NCI-H748 (cell line): ENCODE measurements around the gene KIF20B.
A peak's percentile ranks its signal among the peaks of the same experiment; 100 is the strongest.

Experiments used
- DNase-seq: peaks from one replicate; lab custom pipeline; 2025; ENCODE audit not compliant: unreplicated experiment; lab: John Stamatoyannopoulos, UW

KIF20B gene, protein sequence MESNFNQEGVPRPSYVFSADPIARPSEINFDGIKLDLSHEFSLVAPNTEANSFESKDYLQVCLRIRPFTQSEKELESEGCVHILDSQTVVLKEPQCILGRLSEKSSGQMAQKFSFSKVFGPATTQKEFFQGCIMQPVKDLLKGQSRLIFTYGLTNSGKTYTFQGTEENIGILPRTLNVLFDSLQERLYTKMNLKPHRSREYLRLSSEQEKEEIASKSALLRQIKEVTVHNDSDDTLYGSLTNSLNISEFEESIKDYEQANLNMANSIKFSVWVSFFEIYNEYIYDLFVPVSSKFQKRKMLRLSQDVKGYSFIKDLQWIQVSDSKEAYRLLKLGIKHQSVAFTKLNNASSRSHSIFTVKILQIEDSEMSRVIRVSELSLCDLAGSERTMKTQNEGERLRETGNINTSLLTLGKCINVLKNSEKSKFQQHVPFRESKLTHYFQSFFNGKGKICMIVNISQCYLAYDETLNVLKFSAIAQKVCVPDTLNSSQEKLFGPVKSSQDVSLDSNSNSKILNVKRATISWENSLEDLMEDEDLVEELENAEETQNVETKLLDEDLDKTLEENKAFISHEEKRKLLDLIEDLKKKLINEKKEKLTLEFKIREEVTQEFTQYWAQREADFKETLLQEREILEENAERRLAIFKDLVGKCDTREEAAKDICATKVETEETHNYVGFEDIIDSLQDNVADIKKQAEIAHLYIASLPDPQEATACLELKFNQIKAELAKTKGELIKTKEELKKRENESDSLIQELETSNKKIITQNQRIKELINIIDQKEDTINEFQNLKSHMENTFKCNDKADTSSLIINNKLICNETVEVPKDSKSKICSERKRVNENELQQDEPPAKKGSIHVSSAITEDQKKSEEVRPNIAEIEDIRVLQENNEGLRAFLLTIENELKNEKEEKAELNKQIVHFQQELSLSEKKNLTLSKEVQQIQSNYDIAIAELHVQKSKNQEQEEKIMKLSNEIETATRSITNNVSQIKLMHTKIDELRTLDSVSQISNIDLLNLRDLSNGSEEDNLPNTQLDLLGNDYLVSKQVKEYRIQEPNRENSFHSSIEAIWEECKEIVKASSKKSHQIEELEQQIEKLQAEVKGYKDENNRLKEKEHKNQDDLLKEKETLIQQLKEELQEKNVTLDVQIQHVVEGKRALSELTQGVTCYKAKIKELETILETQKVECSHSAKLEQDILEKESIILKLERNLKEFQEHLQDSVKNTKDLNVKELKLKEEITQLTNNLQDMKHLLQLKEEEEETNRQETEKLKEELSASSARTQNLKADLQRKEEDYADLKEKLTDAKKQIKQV (N-terminal part only)

DNA sequence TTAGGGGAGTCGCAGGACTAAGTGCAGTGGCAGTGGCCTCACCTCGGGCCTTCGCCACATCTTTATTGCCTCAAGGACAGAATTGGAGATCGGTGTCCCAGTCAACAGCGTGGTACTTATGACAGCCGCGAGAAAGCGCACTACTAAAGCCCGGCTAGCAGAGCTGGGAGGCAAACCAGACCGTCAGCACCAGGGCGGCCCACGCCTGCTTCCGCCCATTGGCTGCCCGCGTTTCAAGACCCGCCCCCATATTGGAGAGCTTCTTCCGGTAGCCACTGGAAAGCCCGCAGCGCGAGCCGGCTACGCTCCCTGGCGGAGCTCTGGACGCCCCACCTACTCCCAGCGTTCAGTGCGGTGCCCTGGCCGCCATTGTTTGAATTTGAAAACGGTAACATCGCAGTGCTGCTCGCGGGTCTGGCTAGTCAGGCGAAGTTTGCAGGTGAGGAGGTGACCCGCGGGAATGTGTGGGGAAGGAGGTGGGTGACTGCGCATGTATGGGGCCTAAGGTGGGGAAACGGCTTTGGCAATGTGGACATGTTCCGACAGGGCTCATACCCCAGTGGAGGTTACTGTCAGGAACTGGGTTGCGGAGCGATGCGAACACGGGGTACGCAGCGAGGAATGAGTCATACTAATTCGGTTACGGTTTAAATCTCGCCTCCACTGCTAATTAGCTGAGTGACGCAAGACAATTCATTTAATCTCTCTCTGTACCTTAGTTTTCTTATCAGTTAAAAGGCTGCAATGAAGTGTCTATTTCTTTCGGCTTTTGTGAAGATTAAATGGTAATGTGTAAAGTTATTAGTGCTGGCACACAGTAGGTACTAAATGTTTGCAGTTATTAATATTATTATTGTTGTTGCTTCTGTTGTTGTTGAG is at the start of gene KIF20B:
Gene KIF20B (plus strand): TSS at position 349 of the 879 bp plus-strand sequence. CDS start 3,705 bp downstream, outside the sequence.
- DNase-seq = peak; percentile 96

DNA sequence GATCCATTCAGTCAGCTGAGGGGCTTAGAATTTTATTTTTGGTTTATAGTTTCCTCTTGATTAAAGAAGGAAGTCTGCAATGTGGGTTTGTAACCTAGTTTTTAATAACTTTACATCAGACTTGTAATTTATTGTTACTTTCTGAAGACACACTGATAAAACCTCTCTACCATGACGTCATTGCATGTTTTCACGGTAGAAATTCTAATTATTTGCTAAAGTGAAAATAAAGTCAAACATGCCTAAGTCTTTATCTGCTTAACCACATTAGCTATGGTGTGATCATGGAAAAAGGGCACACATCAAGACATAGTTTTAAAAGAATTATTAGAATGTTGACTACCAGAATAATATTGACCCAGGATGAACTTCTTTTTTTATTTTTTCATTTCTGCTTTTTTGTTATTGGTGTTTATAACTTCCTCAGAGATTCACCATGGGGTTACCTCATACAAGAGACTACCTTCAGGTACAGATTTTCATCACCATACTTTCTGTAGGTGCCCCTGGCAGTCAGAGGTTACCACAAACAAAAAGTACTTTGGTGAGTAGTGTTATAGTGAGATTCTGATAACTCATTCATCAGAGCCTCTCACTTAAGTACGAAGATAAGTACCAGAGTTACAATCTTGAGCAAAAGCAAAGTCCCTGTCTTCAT is 49.3 kb upstream of the KIF20B start:
- no peak for DNase-seq

DNA sequence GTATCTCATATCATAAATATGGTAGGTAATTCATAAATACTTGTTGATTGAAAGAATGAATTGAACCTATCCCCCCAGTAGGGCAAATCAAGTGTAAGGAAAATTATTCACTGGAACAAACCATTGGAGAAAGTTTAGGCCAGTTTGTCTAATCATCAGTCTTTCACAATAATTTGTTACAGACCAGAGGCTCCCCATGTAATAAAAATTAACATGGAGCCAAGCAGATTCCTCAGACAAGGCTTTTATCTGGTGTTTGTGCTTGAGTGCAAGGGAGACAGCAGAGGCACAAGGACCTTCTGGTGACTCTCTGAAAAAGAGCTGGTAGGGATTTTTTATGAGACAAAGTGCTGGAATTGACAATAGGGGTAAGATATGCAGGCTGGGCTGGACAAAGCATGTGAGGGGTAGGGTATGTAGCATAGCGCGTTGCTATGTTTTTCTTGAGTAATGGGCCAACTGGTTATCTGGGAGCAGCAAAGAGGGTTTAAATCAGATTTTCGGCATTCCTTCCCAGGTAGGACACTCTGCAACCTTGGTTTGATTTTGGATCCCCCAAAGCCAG is 48.5 kb upstream of the KIF20B start:
- no peak for DNase-seq

DNA sequence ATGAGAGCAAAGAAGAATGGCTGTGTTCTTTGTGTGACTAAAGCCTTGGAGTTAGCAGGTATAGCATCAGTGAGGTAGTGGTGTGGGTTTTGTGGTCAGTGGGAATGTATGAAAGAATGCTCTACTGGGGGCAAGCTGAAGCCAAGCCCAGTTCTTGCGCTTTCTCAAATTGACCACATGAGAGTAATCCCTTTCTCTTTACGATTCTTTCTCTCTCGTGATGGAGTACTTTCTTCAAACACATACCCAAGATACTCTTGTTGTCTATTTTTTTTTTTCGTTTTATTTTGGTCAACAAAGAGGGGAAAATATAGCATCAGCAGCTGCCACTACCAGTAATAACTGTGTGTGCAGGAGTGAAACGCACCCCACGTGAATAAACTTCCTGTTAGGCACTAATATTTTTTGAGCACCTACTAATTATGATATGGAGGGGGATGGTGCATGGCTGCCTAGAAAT is 48.0 kb upstream of the KIF20B start:
- DNase-seq = no peak

DNA sequence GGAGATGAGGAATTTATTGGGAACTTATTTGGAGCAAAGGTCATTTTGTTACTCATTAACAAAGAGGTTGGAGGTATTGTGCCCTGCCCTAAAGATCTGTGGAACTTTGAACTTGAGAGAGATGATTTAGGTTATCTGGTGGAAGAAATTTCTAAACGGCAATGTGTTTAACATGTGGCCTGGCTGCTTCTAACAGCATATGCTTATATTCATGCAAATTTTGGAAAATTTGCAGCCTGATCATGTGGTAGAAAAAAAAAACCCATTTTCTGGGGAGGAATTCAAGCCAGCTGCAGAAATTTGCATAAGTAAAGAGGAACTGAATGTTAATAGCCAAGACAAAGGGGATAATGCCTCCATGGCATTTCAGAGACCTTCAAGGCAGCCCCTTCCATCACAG is 45.7 kb upstream of the KIF20B start:
- DNase-seq = no peak

DNA sequence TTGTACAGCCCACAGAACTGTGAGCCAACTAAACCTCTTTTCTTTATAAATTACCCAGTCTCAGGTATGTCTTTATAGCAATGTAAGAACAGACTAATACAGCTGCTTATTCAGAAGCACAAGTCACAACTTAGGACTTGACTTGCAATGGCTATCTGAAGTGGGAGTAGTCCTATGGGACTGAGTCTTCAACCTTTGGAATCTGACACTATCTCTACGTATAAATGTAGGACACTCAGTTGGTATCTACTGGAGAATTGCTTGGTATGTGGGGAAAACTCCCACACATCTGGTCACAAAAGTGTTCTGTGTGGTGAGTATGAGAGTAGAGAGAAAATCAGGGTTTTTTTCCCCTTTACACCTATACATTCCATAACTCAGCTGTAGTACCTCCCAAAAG is 44.1 kb upstream of the KIF20B start:
- no peak for DNase-seq

DNA sequence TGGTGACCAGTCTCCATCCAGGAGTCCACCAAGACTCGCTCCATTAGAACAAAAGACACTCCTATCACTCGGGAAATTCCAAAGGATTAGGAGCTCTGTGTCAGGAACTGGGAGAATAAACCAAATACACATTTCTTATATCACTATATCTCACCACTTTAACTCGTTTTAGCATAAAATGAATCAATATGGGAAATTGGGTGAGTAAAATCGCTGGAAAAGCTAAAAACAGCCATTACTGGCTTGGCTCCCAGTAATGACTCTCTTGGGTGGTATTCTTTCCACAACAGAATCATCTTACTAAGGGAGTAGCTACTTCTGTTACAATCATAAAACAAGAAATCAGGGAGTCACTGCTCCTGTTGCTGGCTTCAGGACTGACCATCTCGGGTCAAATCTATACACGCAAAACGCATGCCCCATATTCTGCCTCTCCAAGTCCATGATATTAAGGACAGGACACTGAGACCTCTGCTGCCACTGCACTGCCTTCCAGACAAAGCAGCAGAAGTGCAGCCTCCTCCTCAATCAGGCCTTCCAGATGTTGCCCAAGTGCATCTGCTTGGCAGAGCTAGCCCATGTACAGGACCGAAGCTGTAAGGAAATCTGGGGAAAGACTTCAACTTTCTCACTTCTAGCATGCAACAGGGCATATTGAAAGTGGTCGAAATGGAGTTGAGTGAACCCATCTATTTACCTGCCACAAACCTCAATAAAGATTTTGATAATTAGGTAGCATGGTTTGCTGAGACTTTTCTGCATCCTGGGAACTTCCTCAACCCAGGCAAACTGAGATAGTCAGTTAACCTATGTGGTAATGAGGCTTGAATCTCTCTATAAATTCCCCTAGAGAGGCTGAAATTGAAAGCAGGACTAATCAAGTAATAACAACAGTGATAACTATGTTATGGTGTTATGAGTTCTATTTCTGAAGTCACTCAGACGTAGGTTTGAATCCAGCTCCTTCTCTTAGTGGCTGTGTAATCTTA is 42.0 kb upstream of the KIF20B start:
- no peak for DNase-seq

DNA sequence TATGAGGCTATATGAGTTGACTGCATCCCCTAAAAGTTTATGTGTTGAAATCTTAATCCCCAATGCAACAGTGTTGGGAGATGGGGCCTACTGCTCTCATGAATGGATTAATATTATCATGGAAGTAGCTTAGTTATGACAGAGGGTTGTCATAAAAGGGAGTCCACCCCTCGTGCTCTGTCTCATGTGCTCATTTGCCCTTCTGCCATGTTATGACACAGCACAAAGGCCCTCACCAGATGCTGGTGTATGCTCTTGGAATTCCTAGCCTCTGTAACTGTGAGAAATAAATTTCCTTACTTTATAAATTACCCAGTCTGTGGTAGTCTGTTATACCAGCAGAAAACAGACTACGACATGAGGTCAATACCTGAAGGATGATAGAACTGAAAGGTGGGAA is 38.8 kb upstream of the KIF20B start:
- DNase-seq = no peak

DNA sequence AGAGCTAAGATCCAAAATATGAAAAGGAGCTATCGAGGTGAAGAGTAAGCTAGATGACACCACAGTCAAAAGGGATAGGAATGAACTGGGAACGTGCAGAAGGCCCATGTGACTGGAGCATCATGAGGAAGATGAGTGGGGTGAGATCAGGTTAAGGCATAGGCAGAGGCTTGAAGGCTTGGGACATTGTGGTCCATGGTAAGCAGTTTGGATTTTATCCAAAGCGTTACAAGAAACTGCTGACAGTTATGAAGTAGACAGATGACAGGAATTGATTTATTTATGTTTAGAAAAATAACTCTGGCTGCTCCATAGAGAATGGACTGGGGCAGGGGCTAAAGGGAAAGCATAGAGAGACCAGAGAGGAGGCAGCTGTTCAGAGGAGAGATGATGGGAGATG is 38.2 kb upstream of the KIF20B start:
- no peak for DNase-seq

DNA sequence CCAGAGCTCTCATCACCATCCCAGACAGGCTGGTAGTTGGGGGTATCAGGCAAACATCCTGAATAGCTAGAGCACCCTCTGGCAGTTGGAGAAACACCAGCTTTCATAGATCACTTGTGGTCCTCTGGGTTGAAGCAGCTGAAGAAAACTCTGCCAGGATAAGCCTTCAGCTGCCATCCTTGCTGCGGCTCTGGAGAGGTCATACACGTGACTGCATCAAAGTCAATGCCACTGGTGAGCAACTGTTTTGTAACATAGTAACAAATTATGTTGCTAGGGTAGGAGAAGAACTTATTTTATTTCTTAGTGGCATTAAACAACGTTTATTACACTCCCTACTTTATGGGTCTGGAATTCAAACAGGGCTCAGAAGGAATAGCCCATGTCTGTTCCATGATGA is 37.2 kb upstream of the KIF20B start:
- no peak for DNase-seq

DNA sequence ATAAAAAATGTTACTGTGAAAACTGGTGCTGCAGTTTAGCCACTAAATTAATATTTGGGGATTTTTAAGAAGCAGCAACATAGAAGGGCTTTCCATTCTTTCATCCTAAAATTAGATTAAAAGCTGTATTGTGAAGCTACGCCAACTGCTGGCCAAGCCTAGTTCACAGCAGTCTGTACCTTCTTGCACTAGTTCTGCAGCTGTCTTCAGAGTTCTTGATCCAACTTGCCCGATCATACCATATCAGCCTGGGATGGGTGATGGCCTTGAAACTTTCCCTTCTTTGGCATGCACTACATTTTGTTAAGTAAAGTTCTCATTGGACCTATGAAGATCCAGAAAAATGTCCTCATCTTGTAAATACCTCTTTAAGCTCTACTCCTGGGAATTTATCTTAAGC is 36.1 kb upstream of the KIF20B start:
- no peak for DNase-seq

DNA sequence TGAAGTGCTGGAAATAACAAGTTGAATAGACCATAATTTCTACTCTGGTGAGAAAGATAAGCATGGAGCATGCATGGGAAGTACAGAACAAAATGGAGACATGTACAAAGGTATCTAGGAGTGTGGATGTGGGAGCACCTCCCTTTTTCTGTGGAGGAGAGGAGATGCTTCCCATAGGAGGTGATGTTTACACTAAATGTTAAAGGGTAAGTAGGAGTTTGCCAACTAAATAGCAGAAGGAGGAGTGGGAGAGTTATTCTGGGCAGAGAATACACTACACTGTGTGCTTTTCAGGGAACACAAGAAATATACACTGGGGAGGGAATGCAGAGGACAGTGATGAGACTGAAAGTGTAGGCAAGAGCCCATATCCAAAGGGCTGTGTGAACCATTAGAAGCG is 35.3 kb upstream of the KIF20B start:
- DNase-seq = no peak

DNA sequence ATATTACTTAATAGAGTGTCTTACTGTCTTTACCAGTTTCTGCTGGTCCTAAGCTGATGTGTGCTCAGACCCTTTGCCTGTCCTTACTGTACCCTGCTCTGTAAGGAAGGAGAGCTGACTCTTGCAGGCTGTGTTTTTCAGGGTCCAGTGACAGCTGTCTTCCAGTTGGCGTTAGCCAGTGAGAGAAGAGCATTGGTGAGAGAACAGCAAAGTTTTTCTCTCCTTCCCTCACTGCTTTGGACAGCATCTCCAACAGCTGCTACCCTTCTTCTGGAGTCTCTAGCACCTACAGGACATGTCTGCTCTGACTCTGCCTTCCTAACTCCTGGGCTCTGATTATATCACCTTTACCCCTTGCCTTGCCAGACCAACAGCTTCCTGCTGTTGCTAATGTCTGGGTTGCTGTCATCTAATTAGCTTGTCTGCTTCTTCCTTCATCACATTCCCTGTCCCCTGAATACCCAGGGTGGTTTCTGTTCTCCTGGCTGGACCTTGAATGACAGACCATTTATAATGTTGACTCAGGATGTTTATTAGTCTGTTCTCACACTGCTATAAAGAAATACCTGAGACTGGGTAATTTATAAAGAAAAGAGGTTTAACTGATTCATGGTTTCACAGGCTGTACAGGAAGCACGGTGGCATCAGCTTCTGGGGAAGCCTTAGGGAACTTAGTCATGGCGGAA is 32.9 kb upstream of the KIF20B start:
- no peak for DNase-seq

DNA sequence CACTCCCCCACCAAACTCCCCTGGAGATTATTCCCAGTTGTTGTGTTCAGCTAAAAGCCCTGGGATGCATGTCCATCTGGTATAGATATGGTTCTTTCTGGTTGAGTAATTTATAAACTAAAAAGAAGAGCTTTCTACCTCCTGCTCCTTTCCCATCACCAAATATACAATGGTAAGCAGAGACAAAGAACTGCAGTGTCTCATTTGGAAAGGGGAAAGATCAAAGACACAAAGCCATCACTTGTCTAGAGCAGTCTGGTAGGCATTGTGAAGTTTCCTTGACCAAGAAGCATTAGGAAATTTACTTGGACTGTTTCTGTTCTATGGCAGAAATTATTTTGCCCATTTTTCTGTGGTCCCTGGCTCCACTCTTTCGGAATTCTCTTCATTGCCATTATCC is 31.4 kb upstream of the KIF20B start:
- DNase-seq = no peak

DNA sequence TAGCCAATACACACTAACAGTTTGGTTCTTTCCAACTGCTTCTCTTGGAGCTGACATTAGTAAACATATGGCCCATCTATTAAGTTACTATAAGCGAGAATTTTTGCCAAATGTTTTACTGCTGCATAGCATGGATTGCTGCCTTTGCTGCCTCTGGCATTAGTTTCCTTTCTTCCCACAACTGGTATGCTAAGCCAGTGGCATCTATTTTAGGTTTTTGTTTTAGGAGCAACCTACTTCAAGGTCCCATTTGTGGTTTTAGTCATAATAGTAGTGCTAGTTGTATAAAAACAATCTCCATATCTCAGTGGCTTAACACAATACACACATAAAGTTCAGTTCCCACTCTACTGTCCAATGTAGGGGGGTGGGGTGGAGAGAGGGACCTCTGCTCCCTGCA is 30.5 kb upstream of the KIF20B start:
- no peak for DNase-seq

DNA sequence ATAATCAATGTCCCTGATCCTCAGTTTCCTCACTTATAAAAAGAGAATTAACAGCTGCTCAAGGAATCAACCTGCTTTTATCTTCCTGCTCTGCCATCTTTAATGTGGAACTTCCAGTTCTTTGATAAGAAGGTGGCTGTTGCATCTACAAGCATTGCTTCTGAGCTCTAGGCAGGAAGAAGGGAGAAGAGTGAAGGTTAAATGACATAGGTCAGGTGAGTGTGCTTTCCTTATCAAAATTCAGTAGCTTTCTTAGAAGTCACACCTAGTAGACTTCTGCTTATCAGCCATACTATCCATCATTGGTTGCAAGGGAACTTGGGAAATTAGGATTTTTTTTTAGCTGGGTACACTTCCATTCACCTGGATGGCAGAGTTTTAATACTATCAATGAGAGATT is 24.0 kb upstream of the KIF20B start:
- DNase-seq = no peak

DNA sequence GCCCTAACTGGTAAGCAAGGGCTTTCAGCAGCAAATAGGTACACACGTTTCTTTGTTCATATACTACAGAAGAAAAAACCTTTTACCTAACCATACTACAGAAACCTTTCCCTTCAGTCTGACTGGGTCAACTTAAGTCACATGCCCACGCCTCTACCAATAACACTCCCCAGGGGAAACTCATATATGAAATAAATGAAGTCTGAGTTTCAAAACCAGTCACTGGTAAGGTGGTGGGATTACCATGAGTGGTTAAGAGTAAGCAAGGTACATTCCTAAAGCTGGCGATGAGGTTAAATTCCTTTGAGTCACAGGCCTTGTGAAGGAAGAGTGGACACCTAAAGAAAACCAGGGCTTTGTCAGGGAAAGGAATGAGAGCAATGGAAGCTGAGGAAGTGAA is 21.4 kb upstream of the KIF20B start:
- DNase-seq = no peak

DNA sequence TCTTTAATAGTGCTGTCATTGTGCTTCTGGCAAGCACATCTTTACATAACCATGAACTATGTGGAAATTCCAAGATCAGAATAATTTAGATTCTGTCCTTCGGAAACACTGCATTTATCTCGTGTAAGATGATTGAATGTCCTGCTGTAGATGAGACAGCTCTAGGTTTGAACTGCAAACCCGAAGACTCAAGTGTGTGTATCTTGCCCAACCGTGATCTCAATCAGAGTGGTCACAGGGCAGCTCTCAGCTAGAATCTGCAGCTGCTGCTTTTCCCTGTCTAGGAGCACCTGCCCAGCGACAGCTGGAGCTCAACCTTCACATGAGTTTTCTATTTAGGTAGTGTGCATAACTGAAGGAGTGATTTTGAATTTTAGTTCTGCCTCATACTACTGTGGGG is 17.5 kb upstream of the KIF20B start:
- peak; percentile 3 for DNase-seq
